HepG2 (cell line): Measurements from ENCODE around the gene PANK1.

ENCODE experiments used
- CHCHD3 ChIP-seq: sonication (generic); formaldehyde crosslinking; IDR thresholded peaks from 2 replicates; pipeline ENCODE4 v1.8.0; 2022; ENCODE audit warnings: mild to moderate bottlenecking, missing genetic modification reagents, moderate library complexity
- HDAC2 ChIP-seq: sonication (generic); formaldehyde crosslinking; IDR thresholded peaks from 2 replicates; pipeline ENCODE4 v1.4.0; 2020; ENCODE audit warnings: missing genetic modification reagents
- JUN ChIP-seq: sonication (generic); formaldehyde crosslinking; IDR thresholded peaks from 2 replicates; pipeline ENCODE4 v1.4.0; 2020; ENCODE audit warnings: mild to moderate bottlenecking, missing genetic modification reagents
- MAFF ChIP-seq: IDR thresholded peaks from 2 replicates; pipeline ENCODE4 v1.6.1; 2011; ENCODE audit warnings: low read depth, low read length, improper control_type of control experiment
- RBM22 ChIP-seq: fragments of 200-400 bp; formaldehyde crosslinking; optimal IDR thresholded peaks from 2 replicates; pipeline ENCODE3; 2017; ENCODE audit warnings: mild to moderate bottlenecking, low read length, moderate library complexity
- ZNF678 ChIP-seq: sonication (generic); formaldehyde crosslinking; IDR thresholded peaks from 2 replicates; pipeline ENCODE4 v1.4.0; 2020; ENCODE audit warnings: mild to moderate bottlenecking, missing genetic modification reagents
- ZNF720 ChIP-seq: sonication (generic); formaldehyde crosslinking; IDR thresholded peaks from 2 replicates; pipeline ENCODE4 v1.4.0; 2020; ENCODE audit warnings: missing genetic modification reagents
- TF ChIP-seq, protein P1 (sequence below): sonication (generic); formaldehyde crosslinking; IDR thresholded peaks from 2 replicates; pipeline ENCODE4 v1.5.0; 2020; ENCODE audit warnings: mild to moderate bottlenecking, missing genetic modification reagents, moderate library complexity

- TF ChIP-seq JUN (CRISPR knock-in tag) (no peak), HDAC2 (CRISPR knock-in tag) (no peak), CHCHD3 (CRISPR knock-in tag) (no peak), MAFF (no peak), ZNF678 (CRISPR knock-in tag) (no peak), ZNF720 (CRISPR knock-in tag) (no peak), RBM22 (no peak)
- TF ChIP-seq, protein P1, sequence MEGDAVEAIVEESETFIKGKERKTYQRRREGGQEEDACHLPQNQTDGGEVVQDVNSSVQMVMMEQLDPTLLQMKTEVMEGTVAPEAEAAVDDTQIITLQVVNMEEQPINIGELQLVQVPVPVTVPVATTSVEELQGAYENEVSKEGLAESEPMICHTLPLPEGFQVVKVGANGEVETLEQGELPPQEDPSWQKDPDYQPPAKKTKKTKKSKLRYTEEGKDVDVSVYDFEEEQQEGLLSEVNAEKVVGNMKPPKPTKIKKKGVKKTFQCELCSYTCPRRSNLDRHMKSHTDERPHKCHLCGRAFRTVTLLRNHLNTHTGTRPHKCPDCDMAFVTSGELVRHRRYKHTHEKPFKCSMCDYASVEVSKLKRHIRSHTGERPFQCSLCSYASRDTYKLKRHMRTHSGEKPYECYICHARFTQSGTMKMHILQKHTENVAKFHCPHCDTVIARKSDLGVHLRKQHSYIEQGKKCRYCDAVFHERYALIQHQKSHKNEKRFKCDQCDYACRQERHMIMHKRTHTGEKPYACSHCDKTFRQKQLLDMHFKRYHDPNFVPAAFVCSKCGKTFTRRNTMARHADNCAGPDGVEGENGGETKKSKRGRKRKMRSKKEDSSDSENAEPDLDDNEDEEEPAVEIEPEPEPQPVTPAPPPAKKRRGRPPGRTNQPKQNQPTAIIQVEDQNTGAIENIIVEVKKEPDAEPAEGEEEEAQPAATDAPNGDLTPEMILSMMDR (CRISPR knock-in tag): no peak
These were observed 92.8 kb downstream of the PANK1 start for GRCh38 chr10:89552213-89552612.
